Hematopoietic multipotent progenitor cell treated with erythropoietin and hydrocortisone succinate and interleukin-3 and kit ligand, for 8 days (in vitro differentiated cells): ENCODE measurements around the gene CDH23.

Source experiments
- DNase-seq: peaks from one replicate; pipeline ENCODE4 v3.0.0-alpha.2; 2015

The CDH23 gene

GRCh38 chr10:71492872-71493271, 96.2 kb downstream of the CDH23 start:
- DNase-seq, result no peak

- DNase-seq, result no peak
Measured at GRCh38 chr10:71493741-71494140, 97.0 kb downstream of the CDH23 start.

DNA sequence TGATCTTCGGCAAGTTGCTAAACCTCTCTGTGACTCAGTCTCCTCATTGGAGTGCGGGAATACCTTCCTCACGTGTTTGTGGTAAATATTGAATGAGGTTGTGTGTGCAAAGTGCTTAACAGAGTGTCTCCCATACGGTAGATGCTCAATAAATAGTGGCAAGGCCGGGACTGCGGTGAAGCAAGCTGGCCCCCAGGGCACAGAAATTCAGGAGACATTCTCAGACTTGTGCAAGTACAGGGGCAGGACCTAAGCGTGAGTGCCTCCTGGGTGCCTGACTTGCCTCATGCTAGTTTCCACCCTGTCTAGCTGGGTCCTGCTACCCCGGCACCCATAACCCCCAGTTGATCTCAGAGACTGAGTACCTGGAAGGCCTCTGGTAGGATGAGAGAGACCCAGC, 97.8 kb downstream of the CDH23 start:
- no peak for DNase-seq

- DNase-seq, result no peak
Measured at GRCh38 chr10:71494980-71495381, 98.3 kb downstream of the CDH23 start.

GRCh38 chr10:71496927-71497762, 100.4 kb downstream of the CDH23 start:
- DNase-seq, result no peak

DNA sequence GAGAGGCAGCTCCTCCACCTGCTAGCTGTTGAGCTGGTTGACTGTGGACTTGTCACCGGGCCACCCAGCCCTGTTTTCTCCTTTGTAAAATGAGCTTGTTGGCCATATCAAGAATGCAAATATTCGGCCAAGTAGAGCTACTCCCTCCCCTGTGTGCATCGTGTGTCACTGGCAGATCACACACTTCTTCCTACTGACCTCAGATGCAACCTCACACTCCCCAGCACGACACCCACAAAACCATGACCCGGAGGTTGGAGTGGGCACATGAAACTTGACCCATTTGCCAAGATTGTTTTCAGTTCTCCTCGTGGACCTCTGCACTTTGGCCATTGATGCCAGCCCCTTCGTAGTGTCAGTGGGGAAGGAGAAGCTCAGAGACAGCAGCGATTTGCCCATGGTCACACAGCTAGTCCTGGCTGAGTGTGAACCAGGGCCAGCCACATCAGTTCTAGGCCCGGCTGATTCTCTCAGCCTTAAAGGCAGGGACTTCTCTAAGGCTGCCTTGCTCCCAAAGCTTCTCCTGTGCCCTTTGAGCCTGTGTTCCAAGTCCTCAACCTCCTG, 101.1 kb downstream of the CDH23 start:
- DNase-seq, result no peak

GRCh38 chr10:71501402-71501801, 104.7 kb downstream of the CDH23 start:
- no peak for DNase-seq

DNA sequence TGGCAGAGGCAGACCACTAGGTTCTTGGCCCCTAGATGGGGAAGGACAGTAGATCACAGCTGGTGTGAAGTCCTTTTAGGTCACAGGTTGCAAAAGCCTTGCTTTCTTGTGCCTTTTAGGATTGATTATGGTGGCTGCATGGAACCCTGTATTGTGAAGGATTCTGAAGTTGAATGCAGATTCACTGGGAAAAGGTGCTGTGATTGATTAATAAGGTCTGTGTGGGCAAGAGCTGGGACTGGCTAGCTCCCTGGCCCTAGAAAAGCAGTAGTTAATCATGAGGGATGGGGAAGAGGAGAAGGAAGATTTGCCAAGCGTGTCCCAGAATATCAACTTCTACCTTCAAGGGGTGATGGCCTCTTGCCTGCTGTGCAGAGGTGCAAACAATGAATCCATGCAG, 105.5 kb downstream of the CDH23 start:
- DNase-seq, result no peak

GRCh38 chr10:71502851-71503250, 106.1 kb downstream of the CDH23 start:
- no peak for DNase-seq

DNA sequence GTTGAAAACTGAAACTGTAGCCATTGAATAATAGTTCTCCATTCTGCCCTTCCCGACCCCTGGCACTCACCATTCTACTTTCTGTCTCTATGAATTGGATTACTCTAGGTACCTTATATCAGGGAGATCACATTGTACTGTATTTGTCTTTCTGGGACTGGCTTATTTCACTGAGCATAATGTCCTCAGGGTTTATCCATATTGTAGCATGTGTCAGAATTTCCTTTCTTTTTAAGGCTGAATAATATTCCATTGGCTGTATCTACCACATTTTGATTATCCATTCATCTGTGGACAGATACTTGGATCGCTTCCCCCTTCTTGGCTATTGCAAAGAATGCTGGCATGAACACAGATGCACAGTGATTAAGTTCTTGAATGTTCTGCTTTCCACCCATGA, 107.4 kb downstream of the CDH23 start:
- no peak for DNase-seq

- no peak for DNase-seq
Measured at GRCh38 chr10:71504570-71504969, 107.8 kb downstream of the CDH23 start.

DNA sequence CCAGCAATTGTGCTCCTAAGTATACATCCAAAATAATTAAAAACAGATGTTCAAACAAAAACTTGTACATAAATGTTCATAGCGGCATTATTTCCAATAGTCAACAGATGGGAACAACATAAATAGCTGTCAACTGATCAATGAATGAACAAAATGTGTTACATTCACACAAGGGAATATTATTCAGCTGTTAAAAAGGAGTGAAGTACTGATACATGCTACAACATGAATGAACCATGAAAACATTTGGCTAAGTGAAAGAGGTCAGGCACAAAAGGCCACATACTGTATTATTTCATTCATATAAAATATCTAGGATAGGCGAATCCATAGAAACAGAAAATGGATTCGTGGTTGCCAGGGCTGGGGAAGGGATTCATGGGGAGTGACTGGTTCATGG, 109.1 kb downstream of the CDH23 start:
- no peak for DNase-seq

- DNase-seq, result no peak
Measured at GRCh38 chr10:71509444-71509843, 112.7 kb downstream of the CDH23 start.

DNA sequence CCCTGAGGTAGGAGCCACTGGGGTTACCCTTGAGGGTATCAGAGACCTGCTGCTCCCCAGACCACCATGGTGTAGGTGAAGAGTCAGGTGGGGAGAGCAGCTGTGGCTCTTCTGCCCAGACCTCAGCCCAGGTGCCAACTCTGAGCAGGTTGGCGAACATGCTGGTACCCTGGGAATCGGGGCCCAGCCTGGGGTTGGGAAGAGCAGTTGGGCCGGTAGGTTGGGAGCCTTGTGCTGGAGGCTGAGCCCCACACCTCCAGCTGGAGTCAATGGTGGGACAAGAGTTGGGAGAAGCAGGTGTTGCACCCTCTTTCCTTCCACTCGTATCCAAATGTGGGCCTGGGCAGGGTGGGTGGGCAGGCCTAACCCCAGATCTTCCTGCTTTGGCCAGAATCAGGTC, 114.5 kb downstream of the CDH23 start:
- DNase-seq, result no peak

DNA sequence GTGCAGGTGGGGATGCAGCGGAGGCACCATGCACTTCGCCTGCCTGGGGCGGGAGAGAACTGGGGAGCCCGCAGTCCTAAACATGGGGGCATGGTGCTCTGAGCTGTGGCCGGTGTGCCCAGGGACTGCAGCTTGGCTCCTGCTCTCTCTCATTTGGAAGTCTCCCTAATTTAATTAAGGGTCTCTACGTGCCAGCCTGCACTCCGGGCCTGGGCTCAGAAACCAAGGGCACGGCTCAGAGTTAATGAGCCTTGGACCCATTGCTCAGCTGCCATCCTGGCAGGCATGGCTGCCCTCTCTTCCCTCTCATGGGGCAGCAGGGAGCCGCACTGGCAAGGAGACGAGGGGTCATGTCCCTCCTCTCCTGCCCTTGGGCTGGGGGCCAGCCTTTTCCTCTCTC, 115.6 kb downstream of the CDH23 start:
- no peak for DNase-seq

GRCh38 chr10:71512761-71513539, 116.2 kb downstream of the CDH23 start:
- peak; percentile 2 for DNase-seq

- no peak for DNase-seq
Measured at GRCh38 chr10:71513540-71513853, 116.8 kb downstream of the CDH23 start.

- DNase-seq, result no peak
Measured at GRCh38 chr10:71513936-71514335, 117.2 kb downstream of the CDH23 start.

DNA sequence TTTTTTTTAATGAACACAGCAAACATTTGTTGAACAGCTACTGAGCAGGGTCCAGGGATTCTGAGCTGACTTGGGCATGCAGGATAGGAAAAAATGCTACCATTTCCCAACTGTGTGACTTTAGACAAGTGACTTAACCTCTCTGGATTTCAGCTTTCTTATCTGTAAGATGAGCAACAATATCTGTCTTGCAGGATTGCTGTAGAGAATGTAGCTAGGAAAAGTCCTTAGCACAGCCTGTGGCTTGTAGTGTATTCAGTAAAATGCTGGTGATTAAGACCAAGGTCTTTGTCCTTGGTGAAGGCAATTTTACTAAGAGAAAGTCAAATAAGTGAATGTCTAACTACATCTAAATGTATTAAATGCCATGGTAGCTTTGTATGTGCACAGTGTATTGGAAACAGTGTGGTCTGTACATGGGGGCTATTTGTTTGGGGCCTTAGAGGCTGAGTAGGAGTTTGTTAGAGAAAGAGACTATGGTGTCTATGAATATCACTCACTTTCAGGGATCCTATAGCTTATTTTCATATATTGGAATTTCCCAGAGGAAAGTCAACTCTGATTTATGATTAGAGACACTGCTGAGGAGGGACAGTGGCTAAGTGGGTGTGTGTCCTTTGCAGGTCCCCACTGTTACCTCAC, 118.9 kb downstream of the CDH23 start:
- DNase-seq, result no peak

DNA sequence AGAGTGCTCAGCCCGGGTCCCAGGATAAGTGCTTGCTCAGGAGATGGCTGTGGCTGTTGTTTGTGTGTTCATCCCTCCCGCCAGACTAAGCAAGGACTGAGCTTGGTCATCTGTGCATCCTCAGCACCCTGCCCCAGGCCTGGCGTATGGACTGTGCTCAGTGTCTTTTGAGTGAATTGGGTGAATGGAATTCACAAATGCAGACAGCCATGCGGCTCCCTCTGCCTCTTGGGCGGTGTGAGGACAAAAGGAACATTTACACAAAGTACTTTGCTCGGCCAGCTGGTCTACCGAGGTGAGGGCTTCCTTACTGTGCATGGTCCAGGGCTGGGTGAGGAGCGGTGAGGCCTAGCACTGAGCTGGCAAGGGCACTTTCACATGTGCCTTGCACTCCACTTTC, 120.2 kb downstream of the CDH23 start:
- DNase-seq, result no peak

- no peak for DNase-seq
Measured at GRCh38 chr10:71517298-71518169, 120.8 kb downstream of the CDH23 start.

DNA sequence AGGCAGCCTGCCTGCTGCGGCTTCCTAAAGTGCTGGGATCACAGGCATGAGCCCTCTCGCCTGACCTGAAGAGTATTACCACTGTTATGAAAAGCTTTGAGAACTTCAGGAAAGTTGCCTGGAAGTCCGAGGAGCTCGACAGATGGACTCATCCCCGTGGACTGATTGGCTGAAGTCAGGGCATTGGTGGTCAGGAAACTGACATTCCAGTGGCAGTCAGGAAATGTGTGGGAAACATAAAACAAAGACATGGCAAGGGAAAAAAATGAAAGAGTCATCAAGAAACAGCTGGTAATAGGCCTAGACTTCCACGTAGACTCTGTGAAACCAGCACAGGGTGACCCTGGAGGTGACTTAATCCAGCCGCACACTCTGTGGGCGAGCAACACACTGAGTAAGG, 123.3 kb downstream of the CDH23 start:
- DNase-seq, result no peak
